Myometrial cell (primary cell): ENCODE results near the gene ZNF670. TPM values are rescaled to one million over a fixed set of nuclear protein-coding genes. Genes with fewer than 3 reads are reported as not detected.

Source experiments
- total RNA-seq: library from RNA; depleted of rRNA; stranded (reverse); fragments of >200 nt; gene quantifications from 2 replicates; pipeline ENCODE4 v1.2.3, GENCODE V29; 2015

The ZNF670 gene
- total RNA-seq = 1.2 and 2.8 TPM in 2 replicates

DNA sequence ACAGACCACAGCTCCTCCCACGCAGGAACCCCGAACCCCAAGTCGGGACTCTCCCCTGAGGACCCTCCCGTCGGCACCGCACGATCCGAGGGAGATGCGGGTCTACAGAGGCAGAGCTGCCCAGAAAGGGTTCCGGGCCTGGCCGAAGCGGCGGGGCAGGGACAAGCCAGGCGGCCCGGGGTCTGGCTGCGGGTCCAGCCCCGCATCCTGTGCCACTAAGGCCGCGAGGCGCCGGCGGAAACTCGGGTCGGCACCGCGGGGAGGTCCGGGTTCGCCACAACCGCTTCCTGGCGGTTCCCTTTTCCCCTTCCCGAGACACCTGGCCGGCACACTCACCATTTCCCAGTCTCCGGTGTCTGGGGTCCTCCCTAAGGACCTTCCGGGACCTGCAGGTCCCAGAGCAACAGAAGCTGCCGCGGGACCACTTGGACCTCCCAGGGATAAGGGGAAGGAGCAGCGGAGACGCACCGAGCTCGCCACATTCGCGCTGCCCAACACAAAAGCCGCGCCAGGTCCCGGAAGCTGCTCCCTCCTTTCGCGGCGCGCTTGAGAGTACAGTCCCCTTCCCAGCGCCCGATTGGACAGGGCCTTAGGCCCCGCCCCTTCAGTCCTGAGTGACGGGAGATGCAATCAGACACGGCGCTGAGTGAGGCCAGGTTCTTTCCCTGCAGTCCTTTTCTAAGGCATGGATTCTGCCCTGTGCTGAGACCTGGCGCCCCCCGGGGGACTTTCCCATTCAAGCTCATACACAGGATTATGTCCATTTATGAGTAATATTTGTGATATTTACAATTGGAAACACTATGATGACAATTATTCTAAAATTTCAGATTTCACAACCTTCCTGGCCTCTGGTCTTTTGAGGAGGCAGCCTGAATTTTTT lies at the start of gene ZNF670:
Gene ZNF670, minus strand, starts transcription at position 554 of the 883 bp plus-strand sequence. Its CDS starts 215 bp downstream, at position 339.

DNA sequence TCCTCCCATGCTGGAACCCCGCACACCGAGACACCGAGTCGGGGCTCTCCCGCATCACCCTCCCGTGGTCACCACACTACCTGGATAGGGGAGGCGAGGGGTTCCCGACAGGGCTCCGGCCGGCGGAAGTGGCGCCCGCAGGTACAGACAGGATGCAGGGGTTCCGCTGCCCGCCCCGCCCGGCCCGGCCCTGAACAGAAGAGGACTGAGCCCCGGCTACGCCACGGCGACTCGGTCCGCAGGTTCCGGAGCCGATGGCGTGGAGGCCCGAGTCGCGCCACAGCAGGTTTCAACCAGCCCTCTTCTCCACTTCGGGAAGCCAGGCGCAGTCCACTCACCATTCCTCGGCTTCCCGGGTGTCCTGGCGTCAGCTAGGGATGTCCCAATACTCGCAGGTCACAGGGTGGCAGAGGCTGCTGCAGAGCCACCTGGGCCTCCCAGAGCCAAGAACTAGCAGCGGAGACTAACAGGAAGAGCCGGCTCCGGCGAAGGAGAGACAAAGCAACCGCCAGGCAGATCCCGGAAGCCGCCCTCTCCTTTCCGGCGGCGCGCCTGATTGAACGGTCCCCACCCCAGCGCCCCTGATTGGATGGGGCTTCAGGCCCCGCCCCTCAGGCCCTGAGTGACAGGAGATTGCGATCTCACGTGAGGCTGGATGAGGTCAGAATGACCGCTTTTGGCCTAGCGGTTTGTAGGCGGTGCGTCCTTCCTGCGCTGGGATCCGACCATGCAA lies 25.4 kb upstream of the ZNF670 start, which contains the start of gene ZNF669:
Gene ZNF669, minus strand, starts transcription at position 498 of the 733 bp plus-strand sequence. Its CDS starts 157 bp downstream, at position 341.

Other genes with a start within 250 kb of the ZNF670 start
- gene AHCTF1, start 146.9 kb downstream of the ZNF670 start, total RNA-seq = 11.0 and 15.4 TPM in 2 replicates
- 1.2 and 3.4 TPM in 2 replicates for gene ZNF695, start 70.8 kb downstream of the ZNF670 start, total RNA-seq
- gene ZNF669, start 25.5 kb upstream of the ZNF670 start, total RNA-seq = 4.9 and 7.1 TPM in 2 replicates
- gene ZNF124, start 93.2 kb upstream of the ZNF670 start, total RNA-seq = 8.1 and 12.2 TPM in 2 replicates
- not detected in 2 replicates for gene VN1R5, start 177.3 kb upstream of the ZNF670 start, total RNA-seq